Astrocyte of the cerebellum (primary cell): ENCODE results near the gene KITLG.

ENCODE experiments used
- DNase-seq: peaks from one replicate; pipeline ENCODE4 v3.0.0-alpha.2; 2011; ENCODE audit warnings: low read depth
- H3K4me3 ChIP-seq: 2 replicates; pipeline ENCODE4 v1.5.1; 2011; ENCODE audit warnings: mild to moderate bottlenecking, low read depth, low read length, moderate library complexity
- in situ Hi-C: cut with HindIII; loops from 2 replicates; pipeline ENCODE4 v1.10.0; 2017; ENCODE audit warnings: low sequenced_read_pairs
- TF ChIP-seq, protein P1 (sequence below): IDR thresholded peaks from 2 replicates; pipeline ENCODE4 v1.5.1; 2012; ENCODE audit warnings: low read length, low read depth, moderate library complexity, mild to moderate bottlenecking; ENCODE audit errors: missing control alignments

The KITLG gene

DNA sequence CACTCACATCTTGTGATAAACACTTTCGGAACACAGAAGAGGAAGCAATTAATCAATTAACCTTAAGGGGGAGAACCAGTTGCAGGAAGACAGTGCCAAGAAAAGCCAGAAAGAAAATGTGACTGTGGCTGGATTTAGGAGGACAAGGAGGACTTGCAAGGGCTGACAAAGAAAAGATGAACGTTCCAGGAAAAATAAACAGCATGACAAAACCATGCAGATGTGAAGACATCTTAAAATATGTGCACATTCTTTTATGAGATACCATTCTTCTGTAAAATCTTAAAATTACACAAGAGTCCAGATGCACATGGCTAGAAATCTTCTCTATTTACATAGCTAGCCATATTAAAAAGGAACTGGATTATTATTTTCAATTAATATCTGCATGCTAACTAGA lies 33.4 kb downstream of the KITLG start:
- in situ Hi-C loops, result no loop called here
- TF ChIP-seq, protein P1, sequence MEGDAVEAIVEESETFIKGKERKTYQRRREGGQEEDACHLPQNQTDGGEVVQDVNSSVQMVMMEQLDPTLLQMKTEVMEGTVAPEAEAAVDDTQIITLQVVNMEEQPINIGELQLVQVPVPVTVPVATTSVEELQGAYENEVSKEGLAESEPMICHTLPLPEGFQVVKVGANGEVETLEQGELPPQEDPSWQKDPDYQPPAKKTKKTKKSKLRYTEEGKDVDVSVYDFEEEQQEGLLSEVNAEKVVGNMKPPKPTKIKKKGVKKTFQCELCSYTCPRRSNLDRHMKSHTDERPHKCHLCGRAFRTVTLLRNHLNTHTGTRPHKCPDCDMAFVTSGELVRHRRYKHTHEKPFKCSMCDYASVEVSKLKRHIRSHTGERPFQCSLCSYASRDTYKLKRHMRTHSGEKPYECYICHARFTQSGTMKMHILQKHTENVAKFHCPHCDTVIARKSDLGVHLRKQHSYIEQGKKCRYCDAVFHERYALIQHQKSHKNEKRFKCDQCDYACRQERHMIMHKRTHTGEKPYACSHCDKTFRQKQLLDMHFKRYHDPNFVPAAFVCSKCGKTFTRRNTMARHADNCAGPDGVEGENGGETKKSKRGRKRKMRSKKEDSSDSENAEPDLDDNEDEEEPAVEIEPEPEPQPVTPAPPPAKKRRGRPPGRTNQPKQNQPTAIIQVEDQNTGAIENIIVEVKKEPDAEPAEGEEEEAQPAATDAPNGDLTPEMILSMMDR, result no peak
- H3K4me3 ChIP-seq, result no peak overlapping the region
- DNase-seq, result no peak

GRCh38 chr12:88546226-88546625 lies 34.0 kb downstream of the KITLG start:
- in situ Hi-C loops, result no loop called here
- TF ChIP-seq, protein P1, result no peak
- no peak overlapping the region for H3K4me3 ChIP-seq
- DNase-seq, result no peak

GRCh38 chr12:88544991-88545980 lies 35.0 kb downstream of the KITLG start:
- TF ChIP-seq, protein P1, result no peak
- in situ Hi-C loops, result no loop called here
- no peak for DNase-seq
- no peak overlapping the region for H3K4me3 ChIP-seq

GRCh38 chr12:88539893-88540292 lies 40.4 kb downstream of the KITLG start:
- DNase-seq, result no peak
- H3K4me3 ChIP-seq, result no peak overlapping the region
- in situ Hi-C loops, result no loop called here
- TF ChIP-seq, protein P1, result no peak

- H3K4me3 ChIP-seq, result no peak overlapping the region
- in situ Hi-C loops, result no loop called here
- TF ChIP-seq, protein P1, result no peak
- DNase-seq, result no peak
Observed at GRCh38 chr12:88538697-88539096, 41.6 kb downstream of the KITLG start.

GRCh38 chr12:88538250-88538649 lies 42.0 kb downstream of the KITLG start:
- TF ChIP-seq, protein P1, result no peak
- no peak for DNase-seq
- no peak overlapping the region for H3K4me3 ChIP-seq
- in situ Hi-C loops, result no loop called here
